Measurements from ENCODE around the gene SMURF1.

DNA sequence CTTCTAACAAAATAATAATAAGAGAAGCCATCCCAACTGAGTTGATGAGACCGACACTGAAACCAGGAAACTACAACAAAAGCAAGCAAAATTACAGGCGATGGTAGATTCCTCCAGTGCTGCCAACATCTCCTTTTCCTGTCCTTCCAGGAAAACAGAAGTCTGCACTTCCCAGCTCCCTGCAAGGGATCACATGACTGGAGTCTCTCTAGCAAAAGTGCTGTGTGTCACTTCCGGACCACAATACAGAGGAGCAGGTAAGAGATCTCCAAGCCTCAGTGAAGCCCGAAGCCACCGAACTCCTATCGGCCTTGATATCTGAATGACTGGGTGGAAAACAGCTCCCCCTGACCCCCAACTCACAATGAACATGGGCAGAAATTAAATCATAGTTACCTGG lies 63.2 kb downstream of the SMURF1 start:
- TF ChIP-seq POLR2AphosphoS5 (IDR thresholded peaks at IDR 0.05; ENCODE audit: low read depth, low read length) (no peak), TAF1 (IDR thresholded peaks at IDR 0.05; ENCODE audit: borderline replicate concordance, low read depth, low read length) (no peak)
